Mesothelial cell of epicardium (in vitro differentiated cells): Measurements from ENCODE around the gene PON1. TPM values are rescaled to one million over a fixed set of nuclear protein-coding genes. Genes with fewer than 3 reads are reported as not detected.

Experiments
- DNase-seq, 2 experiments: peaks; one replicate each; pipeline ENCODE4 v3.0.0; 2021; ENCODE audit warnings: low spot score in 2 of 2; ENCODE audit not compliant: unreplicated experiment in 2 of 2
- H3K27ac Mint-ChIP-seq: 2 replicates; pipeline ENCODE4 v1.8.0; 2021; ENCODE audit warnings: mixed read lengths
- H3K27me3 Mint-ChIP-seq: 2 replicates; pipeline ENCODE4 v1.8.0; 2021; ENCODE audit warnings: low read depth, mixed read lengths
- H3K36me3 Mint-ChIP-seq: 2 replicates; pipeline ENCODE4 v1.8.0; 2021; ENCODE audit warnings: mixed read lengths
- H3K4me1 Mint-ChIP-seq: 2 replicates; pipeline ENCODE4 v1.8.0; 2021; ENCODE audit warnings: mixed read lengths
- H3K4me3 Mint-ChIP-seq: 2 replicates; pipeline ENCODE4 v1.8.0; 2021; ENCODE audit warnings: mild to moderate bottlenecking, moderate library complexity, mixed read lengths
- H3K9me3 Mint-ChIP-seq: 2 replicates; pipeline ENCODE4 v1.8.0; 2021; ENCODE audit warnings: mixed read lengths
- CTCF ChIP-seq: fragments of 200-600 bp; sonication (generic); IDR thresholded peaks from one replicate; pipeline ENCODE4 v1.5.0; 2021; ENCODE audit warnings: antibody characterized with exemption; ENCODE audit not compliant: unreplicated experiment
- total RNA-seq: library from RNA; stranded (reverse); gene quantifications from 3 replicates; pipeline ENCODE4 v1.2.1, GENCODE V29; 2021

PON1 gene
- total RNA-seq, 1 donor from 2014 or later = not detected

GRCh38 chr7:95330961-95331337 is 6.6 kb upstream of the PON1 start:
- no peak overlapping the region for H3K27ac Mint-ChIP-seq
- peaks cover 4% of the 10 kb centered on the region for H3K27me3 Mint-ChIP-seq
- no peak for DNase-seq
- H3K4me3 Mint-ChIP-seq = no peak overlapping the region
- H3K9me3 Mint-ChIP-seq = peaks cover 7% of the 10 kb centered on the region
- no peaks in the 10 kb centered on the region for H3K36me3 Mint-ChIP-seq
- H3K4me1 Mint-ChIP-seq = no peaks in the 10 kb centered on the region
- no peak for TF ChIP-seq CTCF

GRCh38 chr7:95330204-95330960 is 6.0 kb upstream of the PON1 start:
- peaks cover 9% of the 10 kb centered on the region for H3K27me3 Mint-ChIP-seq
- no peak for TF ChIP-seq CTCF
- no peak overlapping the region for H3K4me3 Mint-ChIP-seq
- no peak for DNase-seq
- no peaks in the 10 kb centered on the region for H3K4me1 Mint-ChIP-seq
- H3K36me3 Mint-ChIP-seq = no peaks in the 10 kb centered on the region
- peaks cover 12% of the 10 kb centered on the region for H3K9me3 Mint-ChIP-seq
- no peak overlapping the region for H3K27ac Mint-ChIP-seq

- DNase-seq = no peak
- H3K4me3 Mint-ChIP-seq = no peak overlapping the region
- H3K4me1 Mint-ChIP-seq = no peaks in the 10 kb centered on the region
- H3K36me3 Mint-ChIP-seq = no peaks in the 10 kb centered on the region
- H3K9me3 Mint-ChIP-seq = peaks cover 9% of the 10 kb centered on the region
- H3K27me3 Mint-ChIP-seq = peaks cover 23% of the 10 kb centered on the region
- no peak for TF ChIP-seq CTCF
- no peak overlapping the region for H3K27ac Mint-ChIP-seq
Measured at GRCh38 chr7:95327356-95327755, 3.0 kb upstream of the PON1 start.

- H3K27ac Mint-ChIP-seq = no peak overlapping the region
- H3K4me3 Mint-ChIP-seq = no peak overlapping the region
- H3K4me1 Mint-ChIP-seq = no peaks in the 10 kb centered on the region
- H3K9me3 Mint-ChIP-seq = peaks cover 9% of the 10 kb centered on the region
- H3K36me3 Mint-ChIP-seq = no peaks in the 10 kb centered on the region
- no peak for TF ChIP-seq CTCF
- peaks cover 23% of the 10 kb centered on the region for H3K27me3 Mint-ChIP-seq
- no peak for DNase-seq
Measured at GRCh38 chr7:95323410-95324129, 762 bp downstream of the PON1 start.

- no peaks in the 10 kb centered on the region for H3K36me3 Mint-ChIP-seq
- H3K4me1 Mint-ChIP-seq = no peaks in the 10 kb centered on the region
- DNase-seq = no peak
- no peak for TF ChIP-seq CTCF
- no peak overlapping the region for H3K27ac Mint-ChIP-seq
- peaks cover 23% of the 10 kb centered on the region for H3K27me3 Mint-ChIP-seq
- peaks cover 9% of the 10 kb centered on the region for H3K9me3 Mint-ChIP-seq
- H3K4me3 Mint-ChIP-seq = no peak overlapping the region
Measured at GRCh38 chr7:95322854-95323253, 1.5 kb downstream of the PON1 start.
